ENCODE data around the gene MAP7D3.
"Not testable (repeated sequence)": the region's sequence is repeated elsewhere in the genome, so short reads cannot be mapped to it uniquely, and the experiment has no call there.

MAP7D3 gene, protein sequence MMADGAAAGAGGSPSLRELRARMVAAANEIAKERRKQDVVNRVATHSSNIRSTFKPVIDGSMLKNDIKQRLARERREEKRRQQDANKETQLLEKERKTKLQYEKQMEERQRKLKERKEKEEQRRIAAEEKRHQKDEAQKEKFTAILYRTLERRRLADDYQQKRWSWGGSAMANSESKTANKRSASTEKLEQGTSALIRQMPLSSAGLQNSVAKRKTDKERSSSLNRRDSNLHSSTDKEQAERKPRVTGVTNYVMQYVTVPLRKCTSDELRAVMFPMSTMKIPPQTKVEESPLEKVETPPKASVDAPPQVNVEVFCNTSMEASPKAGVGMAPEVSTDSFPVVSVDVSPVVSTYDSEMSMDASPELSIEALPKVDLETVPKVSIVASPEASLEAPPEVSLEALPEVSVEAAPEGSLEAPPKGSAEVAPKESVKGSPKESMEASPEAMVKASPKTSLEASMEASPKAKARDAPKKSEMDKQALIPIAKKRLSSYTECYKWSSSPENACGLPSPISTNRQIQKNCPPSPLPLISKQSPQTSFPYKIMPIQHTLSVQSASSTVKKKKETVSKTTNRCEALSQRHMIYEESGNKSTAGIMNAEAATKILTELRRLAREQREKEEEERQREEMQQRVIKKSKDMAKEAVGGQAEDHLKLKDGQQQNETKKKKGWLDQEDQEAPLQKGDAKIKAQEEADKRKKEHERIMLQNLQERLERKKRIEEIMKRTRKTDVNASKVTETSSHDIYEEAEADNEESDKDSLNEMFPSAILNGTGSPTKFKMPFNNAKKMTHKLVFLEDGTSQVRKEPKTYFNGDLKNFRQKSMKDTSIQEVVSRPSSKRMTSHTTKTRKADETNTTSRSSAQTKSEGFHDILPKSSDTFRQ

DNA sequence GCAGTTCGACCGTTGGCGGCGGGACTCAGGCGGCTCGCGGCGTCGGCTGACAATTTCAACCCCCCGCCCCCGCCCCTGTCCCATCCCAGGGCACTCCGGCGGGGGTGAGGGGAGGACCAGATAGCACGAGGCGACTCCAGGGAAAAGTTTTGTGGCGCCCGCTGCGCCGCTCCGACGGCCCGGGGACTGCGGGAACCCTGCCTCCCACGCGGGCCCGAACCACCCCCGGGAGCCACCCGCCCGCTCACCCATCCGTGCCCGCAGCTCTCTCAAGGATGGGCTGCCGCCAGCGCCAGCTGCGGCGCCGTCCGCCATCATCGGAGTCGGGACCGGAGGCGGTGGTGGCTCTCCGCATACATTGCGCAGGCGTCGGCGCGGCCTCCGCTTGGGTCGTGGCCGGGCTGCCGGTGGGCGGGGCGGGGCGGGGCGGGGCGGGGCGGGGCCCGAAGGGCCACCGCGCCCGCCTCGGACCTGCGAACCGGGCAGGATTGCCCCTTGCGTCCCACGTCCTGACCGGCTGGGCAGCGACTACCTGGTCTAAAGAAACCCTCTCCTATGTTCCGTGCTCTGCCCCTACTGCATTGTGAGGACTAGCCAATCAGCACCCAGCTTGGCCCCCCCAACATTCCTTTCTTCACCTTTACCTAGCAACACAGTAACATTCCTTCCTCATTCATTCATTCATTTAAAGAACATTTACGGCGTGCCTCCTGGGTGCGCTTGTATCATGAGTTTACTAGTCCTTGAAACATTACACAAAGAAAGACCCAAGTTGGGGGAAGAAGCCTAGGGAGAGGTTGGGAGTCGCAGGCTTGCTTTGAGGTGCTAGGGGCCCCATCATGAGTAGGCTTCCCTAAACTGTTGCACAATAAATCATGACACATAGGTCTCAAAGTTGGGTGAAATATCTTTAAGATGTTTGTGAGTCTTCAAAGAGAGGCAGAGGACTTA, at the start of gene MAP7D3:
MAP7D3 (minus strand) TSS at position 360 of the 951 bp plus-strand sequence; CDS start at position 318, 42 bp downstream.
- peak; percentile 48 to 56 for DNase-seq (ENCODE audit: low read depth in 2 of 2)

GRCh38 chrX:136300721-136301120, 49.5 kb upstream of the MAP7D3 start, which contains the start of gene ADGRG4:
Gene ADGRG4, plus strand, starts transcription at chrX:136300963. Its CDS starts 7,815 bp downstream, at chrX:136308778.
- not testable (repeated sequence) for DNase-seq (ENCODE audit: low read depth in 2 of 2)

DNA sequence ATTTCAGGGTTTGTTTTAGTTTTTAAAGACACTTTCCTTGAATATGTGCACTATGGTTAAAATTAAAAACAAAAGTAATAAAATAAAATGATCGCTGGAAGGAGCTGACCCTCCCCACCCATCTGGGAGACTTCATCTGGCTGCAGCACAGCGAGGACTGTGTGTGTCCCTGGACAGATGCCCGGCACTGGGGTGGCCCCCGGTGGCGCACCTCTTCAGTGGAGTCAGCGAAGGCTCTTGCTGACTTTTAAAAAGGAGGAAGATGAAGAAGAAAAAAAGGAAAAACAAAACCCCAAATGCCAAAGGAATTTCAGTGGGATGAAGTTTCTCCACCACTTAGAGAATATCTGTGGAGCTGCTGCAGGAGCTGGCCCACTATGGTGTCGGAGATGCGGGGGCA, 44.2 kb upstream of the MAP7D3 start:
- DNase-seq (ENCODE audit: low read depth in 2 of 2) = no peak

DNA sequence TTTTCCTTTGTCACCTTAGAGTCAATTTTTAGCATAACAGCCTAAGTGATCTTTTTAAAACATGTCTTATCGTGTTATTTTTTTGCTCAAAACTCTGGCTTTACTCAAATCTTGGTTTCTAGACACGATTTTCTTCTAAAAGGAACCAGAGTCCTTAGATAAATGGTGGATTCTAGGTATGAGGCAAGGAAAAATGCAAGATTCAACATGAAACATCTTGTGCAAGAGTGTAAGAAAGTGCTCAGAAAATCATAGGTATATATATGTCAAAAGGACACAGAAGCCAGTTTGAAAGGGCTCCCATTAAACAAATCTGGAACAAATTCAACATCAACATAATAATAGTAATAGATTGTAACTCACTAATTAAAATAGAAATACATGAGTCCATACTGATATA, 41.5 kb upstream of the MAP7D3 start:
- no peak for DNase-seq (ENCODE audit: low read depth in 2 of 2)

- no peak for DNase-seq (ENCODE audit: low read depth in 2 of 2)
These were observed 40.6 kb upstream of the MAP7D3 start for GRCh38 chrX:136291824-136292223.

- not testable (repeated sequence) for DNase-seq (ENCODE audit: low read depth in 2 of 2)
These were observed 35.2 kb upstream of the MAP7D3 start for GRCh38 chrX:136286375-136286774.

DNA sequence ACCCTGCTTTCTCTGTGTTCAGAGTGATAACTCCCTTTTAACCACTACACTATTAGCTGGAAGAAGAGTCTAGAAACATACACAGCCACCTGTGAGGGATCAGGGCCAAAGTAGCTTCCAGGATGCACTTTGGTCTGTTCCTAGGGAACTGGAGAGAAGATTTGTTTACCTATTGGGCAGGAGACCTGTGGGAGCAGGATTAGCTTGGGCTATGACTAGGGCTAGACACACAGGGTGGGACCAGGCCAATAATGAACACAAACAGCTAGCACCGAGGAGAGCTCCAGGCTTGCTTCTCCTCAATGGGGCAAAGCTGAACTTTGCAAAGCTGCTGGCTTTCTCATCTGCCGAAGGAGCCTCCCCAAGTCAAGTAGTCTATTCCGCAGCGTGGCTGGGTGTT, 24.4 kb upstream of the MAP7D3 start:
- DNase-seq (ENCODE audit: low read depth in 2 of 2) = no peak

- no peak for DNase-seq (ENCODE audit: low read depth in 2 of 2)
These were observed 22.8 kb upstream of the MAP7D3 start for GRCh38 chrX:136273986-136274385.

DNA sequence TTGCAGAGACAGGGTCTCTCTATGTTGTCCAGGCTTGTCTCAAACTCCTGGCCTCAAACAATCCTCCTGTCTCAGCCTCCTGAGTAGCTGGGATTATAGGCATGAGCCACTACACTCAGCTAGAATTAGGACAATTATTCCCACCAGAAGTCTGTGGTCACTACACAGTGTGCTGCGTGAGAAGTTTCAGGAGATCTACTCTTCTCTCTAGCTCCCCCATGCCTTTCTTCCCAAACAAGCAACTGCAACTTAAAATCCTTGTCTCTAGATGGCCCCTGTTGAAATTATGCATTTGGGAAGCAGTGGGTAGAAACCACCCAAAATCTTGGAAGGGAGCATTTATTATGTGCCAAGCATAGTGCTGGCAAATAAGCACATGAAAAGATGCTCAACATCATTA, 21.1 kb upstream of the MAP7D3 start:
- no peak for DNase-seq (ENCODE audit: low read depth in 2 of 2)

- no peak for DNase-seq (ENCODE audit: low read depth in 2 of 2)
These were observed 20.1 kb upstream of the MAP7D3 start for GRCh38 chrX:136271300-136271699.

GRCh38 chrX:136269921-136270320, 18.7 kb upstream of the MAP7D3 start:
- DNase-seq (ENCODE audit: low read depth in 2 of 2) = no peak

- peak in 1 of 2 donors; percentile 4 for DNase-seq (ENCODE audit: low read depth in 2 of 2)
These were observed 17.1 kb upstream of the MAP7D3 start for GRCh38 chrX:136268051-136269048.

DNA sequence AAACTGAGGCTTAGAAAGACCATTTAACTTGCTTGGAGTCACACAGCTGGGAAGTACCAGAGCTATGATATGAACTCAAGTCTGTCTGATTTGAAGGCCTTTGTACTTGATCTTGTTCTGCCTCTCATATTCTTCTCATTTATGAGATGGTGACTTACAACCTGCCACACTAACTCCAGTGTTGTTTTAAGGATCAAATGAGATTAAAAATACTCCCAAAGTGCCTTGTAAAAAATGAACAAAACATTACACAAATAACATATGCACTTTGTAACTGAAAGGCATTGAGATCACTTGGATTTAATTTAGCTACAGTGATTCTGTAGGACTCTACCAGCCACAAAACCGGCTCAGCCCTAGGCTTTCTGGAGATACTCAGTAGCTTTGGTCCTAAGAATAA, 15.6 kb upstream of the MAP7D3 start:
- DNase-seq (ENCODE audit: low read depth in 2 of 2) = no peak

DNA sequence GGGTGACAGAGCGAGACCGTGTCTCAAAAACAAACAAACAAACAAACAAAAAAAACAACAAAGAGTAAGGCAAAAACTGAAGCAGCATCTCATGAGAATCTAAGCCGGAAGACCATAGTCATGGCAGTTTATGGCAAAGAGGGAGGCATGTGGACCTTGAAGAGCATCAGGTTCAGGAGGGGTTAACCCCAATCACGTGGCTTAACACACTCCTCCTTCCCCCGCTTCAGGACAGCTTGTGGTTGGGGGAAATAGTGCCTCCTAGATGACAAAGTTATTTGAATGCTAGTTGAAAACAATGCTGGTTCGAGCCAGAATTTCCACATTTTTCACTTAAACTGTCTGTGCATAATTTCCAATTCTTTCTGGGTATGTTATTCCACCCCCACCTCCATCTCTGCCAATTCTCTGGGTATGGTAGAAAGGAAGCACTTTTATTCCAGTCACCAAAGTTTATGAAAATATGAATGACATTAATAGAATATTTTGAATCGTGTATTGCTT, 11.7 kb upstream of the MAP7D3 start:
- no peak for DNase-seq (ENCODE audit: low read depth in 2 of 2)

DNA sequence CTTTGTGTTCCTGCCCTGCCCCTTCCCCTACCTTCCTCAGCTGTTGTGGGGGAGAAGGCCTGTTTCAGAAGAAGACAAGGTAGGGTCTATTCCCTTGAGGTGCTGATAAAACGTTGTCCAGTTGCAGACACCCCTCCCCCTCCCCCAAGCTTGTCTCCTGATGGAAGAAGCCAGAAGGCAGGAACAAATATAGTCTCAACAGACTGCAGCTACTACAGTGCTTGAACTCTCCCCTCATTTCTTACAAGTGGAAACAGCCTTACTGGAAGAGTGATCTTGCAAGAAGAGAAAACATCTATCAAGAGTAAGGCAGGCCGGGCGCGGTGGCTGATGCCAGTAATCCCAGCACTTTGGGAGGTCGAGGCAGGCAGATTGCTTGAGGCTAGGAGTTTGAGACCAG, 11.0 kb upstream of the MAP7D3 start:
- no peak for DNase-seq (ENCODE audit: low read depth in 2 of 2)

GRCh38 chrX:136261321-136261720, 10.1 kb upstream of the MAP7D3 start:
- no peak for DNase-seq (ENCODE audit: low read depth in 2 of 2)

DNA sequence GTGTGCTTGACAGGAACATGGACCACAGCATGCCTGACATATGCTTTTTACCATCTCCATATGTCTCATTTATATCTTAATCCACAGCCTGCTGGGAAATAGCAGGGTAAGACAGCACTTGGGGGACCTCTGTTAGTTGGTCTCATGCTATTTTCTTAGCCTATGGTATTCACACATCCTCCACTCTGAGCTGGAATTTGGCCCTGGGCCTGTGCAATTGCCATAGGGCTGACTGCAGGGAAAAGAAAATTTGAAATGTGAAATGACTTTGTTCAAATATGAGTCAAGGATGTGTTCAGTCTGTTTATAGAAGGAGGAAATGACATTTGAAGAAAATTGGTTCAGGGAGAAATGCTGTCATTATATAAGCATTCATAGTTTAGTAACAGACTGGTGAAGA, 9.6 kb upstream of the MAP7D3 start:
- DNase-seq (ENCODE audit: low read depth in 2 of 2) = no peak

GRCh38 chrX:136259543-136259942, 8.3 kb upstream of the MAP7D3 start:
- DNase-seq (ENCODE audit: low read depth in 2 of 2) = no peak

- no peak for DNase-seq (ENCODE audit: low read depth in 2 of 2)
These were observed 7.8 kb upstream of the MAP7D3 start for GRCh38 chrX:136258951-136259350.

GRCh38 chrX:136256026-136256425, 4.8 kb upstream of the MAP7D3 start:
- no peak for DNase-seq (ENCODE audit: low read depth in 2 of 2)

Measured in stimulated activated CD8-positive, alpha-beta memory T cell treated with anti-CD3 and anti-CD28 coated beads, Interleukin-15, amount 100 ng/mL, for 48 hours (primary cell).